Measurements from ENCODE around the gene ZNF319.

ZNF319 gene

GRCh38 chr16:57966986-57967385 lies 33.5 kb downstream of the ZNF319 start:
- Histone ChIP-seq H3K36me3 (replicated peaks) (no peaks in the 10 kb centered on the region), H3K4me3 (ENCODE audit: low read depth, low read length) (no peak overlapping the region), H3K27me3 (replicated peaks) (no peaks in the 10 kb centered on the region), H3K27ac (no peak overlapping the region)
- DNase-seq, result no peak
- in situ Hi-C loops (cut with HindIII; ENCODE audit: low pct_ligation_motif_present, low sequenced_read_pairs), result no loop called here
- no peak for TF ChIP-seq CTCF (IDR thresholded peaks at IDR 0.05; ENCODE audit: low read depth, low read length, missing control alignments)

- Histone ChIP-seq H3K27me3 (replicated peaks) (no peaks in the 10 kb centered on the region), H3K36me3 (replicated peaks) (no peaks in the 10 kb centered on the region), H3K27ac (no peak overlapping the region), H3K4me3 (ENCODE audit: low read depth, low read length) (no peak overlapping the region)
- no peak for DNase-seq
- in situ Hi-C loops (cut with HindIII; ENCODE audit: low pct_ligation_motif_present, low sequenced_read_pairs), result no loop called here
- no peak for TF ChIP-seq CTCF (IDR thresholded peaks at IDR 0.05; ENCODE audit: low read depth, low read length, missing control alignments)
Measured at GRCh38 chr16:57966204-57966771, 34.2 kb downstream of the ZNF319 start.

- in situ Hi-C loops (cut with HindIII; ENCODE audit: low pct_ligation_motif_present, low sequenced_read_pairs), result no loop called here
- Histone ChIP-seq H3K36me3 (replicated peaks) (no peaks in the 10 kb centered on the region), H3K27ac (no peak overlapping the region), H3K4me3 (ENCODE audit: low read depth, low read length) (no peak overlapping the region), H3K27me3 (replicated peaks) (no peaks in the 10 kb centered on the region)
- no peak for DNase-seq
- no peak for TF ChIP-seq CTCF (IDR thresholded peaks at IDR 0.05; ENCODE audit: low read depth, low read length, missing control alignments)
Measured at GRCh38 chr16:57964157-57964700, 36.2 kb downstream of the ZNF319 start.

GRCh38 chr16:57962756-57963155 lies 37.7 kb downstream of the ZNF319 start:
- no peaks in the 10 kb centered on the region for H3K27me3 ChIP-seq (replicated peaks)
- no peaks in the 10 kb centered on the region for H3K36me3 ChIP-seq (replicated peaks)
- TF ChIP-seq CTCF (IDR thresholded peaks at IDR 0.05; ENCODE audit: low read depth, low read length, missing control alignments), result no peak
- no peak for DNase-seq
- H3K27ac ChIP-seq, result no peak overlapping the region
- in situ Hi-C loops (cut with HindIII; ENCODE audit: low pct_ligation_motif_present, low sequenced_read_pairs), result no loop called here
- no peak overlapping the region for H3K4me3 ChIP-seq (ENCODE audit: low read depth, low read length)

GRCh38 chr16:57962046-57962445 lies 38.4 kb downstream of the ZNF319 start:
- TF ChIP-seq CTCF (IDR thresholded peaks at IDR 0.05; ENCODE audit: low read depth, low read length, missing control alignments), result no peak
- Histone ChIP-seq H3K27ac (no peak overlapping the region), H3K27me3 (replicated peaks) (no peaks in the 10 kb centered on the region), H3K36me3 (replicated peaks) (no peaks in the 10 kb centered on the region), H3K4me3 (ENCODE audit: low read depth, low read length) (no peak overlapping the region)
- no peak for DNase-seq
- in situ Hi-C loops (cut with HindIII; ENCODE audit: low pct_ligation_motif_present, low sequenced_read_pairs), result no loop called here

- H3K4me3 ChIP-seq (ENCODE audit: low read depth, low read length), result no peak overlapping the region
- no peaks in the 10 kb centered on the region for H3K27me3 ChIP-seq (replicated peaks)
- in situ Hi-C loops (cut with HindIII; ENCODE audit: low pct_ligation_motif_present, low sequenced_read_pairs), result no loop called here
- H3K27ac ChIP-seq, result no peak overlapping the region
- no peak for DNase-seq
- no peak for TF ChIP-seq CTCF (IDR thresholded peaks at IDR 0.05; ENCODE audit: low read depth, low read length, missing control alignments)
- H3K36me3 ChIP-seq (replicated peaks), result no peaks in the 10 kb centered on the region
Measured at GRCh38 chr16:57961538-57961937, 38.9 kb downstream of the ZNF319 start.

Measured in brain microvascular endothelial cell (primary cell).